Amniotic stem cell (primary cell): ENCODE results near the gene CCDC159.
"Not testable (repeated sequence)": the region's sequence is repeated elsewhere in the genome, so short reads cannot be mapped to it uniquely, and the experiment has no call there.

Source experiments
- DNase-seq: peaks from one replicate; lab custom pipeline; 2025; lab: John Stamatoyannopoulos, UW

Gene CCDC159, protein sequence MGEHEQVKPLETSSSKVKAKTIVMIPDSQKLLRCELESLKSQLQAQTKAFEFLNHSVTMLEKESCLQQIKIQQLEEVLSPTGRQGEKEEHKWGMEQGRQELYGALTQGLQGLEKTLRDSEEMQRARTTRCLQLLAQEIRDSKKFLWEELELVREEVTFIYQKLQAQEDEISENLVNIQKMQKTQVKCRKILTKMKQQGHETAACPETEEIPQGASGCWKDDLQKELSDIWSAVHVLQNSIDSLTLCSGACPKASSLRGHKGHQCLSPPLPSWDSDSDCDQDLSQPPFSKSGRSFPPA

DNA sequence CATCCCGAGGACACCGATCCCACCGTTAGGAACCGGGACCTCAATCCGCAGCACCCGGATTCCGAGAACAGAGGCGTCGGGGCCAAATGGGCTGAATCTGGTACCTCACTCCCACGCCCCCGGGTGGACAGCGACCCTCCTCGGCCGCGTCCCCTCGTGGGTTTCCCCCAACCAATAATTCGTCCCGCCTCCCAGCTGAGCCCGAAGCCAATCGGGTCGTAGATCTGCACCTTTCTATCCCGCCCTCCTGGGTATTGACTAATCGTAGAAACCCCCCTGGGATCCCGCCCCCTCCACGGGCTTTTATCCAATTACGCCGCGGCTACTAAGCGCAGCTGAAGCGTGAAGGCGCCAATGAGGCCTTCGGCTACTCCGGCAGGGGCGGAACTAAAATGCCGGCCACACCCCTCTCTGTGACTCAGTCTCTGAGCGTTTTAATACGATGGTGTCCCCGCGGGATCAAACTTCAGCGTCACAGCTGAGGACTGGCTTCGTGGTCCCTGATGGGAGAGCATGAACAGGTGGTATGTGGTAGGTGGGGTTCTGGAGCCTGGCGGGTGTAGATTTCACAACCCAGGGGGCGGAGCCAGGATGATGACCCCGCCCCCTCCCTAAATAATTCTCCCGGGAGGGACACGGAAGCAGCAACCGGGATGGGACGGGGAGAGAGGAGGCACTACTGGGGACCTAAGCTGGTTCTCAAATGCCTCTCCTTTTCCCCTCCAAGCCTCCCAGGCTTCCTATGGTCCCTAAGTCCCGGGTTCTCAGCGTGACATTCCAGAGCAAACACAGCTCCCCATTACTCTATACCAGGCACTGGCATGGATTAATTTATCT lies at the start of gene CCDC159, which contains the start of gene TMEM205:
Gene CCDC159, plus strand, starts transcription at position 416 of the 837 bp plus-strand sequence. Its CDS starts 88 bp downstream, at position 504.
Gene TMEM205, minus strand, starts transcription at position 165 of the 837 bp plus-strand sequence. CDS start 649 bp downstream, outside the sequence.
- DNase-seq, result peak; percentile 99

- no peak for DNase-seq
These were observed 46.1 kb upstream of the CCDC159 start for GRCh38 chr19:11299946-11300810.

DNA sequence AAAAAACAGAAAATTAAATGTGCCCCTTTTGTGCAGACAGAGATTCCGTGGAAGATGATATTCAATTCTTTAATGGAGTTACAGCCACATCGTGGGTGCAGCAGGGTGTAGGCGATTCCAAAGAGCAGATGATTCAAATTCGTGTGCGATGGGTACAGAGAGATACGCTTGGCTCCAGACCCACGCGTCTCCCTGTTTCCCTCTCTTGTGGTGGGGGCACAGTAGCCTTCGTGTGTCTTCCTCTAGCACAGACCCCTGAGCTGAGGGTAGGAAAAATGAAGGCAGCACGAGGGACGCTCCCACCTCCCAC lies 45.6 kb upstream of the CCDC159 start:
- DNase-seq, result no peak

- no peak for DNase-seq
These were observed 41.4 kb upstream of the CCDC159 start for GRCh38 chr19:11304936-11305335.

- DNase-seq, result no peak
These were observed 40.0 kb upstream of the CCDC159 start for GRCh38 chr19:11306337-11306736.

DNA sequence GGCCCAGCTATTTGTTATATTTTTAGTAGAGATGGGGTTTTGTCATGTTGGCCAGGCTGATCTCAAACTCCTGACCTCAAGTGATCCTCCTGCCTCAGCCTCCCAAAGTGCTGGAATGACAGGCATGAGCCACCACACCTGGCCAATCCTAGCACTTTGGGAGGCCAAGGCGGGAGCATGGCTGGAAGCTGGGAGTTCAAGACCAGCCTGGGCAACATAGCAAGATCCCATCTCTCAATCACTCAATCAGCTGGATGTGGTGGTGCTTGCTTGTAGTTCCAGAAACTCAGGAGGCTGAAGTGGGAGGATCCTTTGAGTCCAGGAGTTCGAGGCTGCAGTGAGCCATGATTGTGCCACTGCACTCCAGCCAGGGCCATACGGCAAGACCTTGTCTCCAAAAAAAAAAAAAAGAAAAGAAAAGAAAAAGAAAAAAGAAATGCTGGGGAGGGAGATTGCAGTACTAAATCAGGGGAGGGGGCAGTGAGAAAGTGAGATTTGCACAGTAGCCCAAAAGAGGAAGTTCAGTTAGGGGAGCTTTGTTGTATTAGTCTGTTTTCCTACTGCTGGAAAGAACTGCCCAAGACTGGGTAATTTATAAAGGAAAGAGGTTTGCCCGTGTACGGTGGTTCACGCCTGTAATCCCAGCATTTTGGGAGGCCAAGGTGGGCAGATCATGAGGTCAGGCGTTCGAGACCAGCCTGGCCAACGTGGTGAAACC lies 25.9 kb upstream of the CCDC159 start:
- DNase-seq, result not testable (repeated sequence)

DNA sequence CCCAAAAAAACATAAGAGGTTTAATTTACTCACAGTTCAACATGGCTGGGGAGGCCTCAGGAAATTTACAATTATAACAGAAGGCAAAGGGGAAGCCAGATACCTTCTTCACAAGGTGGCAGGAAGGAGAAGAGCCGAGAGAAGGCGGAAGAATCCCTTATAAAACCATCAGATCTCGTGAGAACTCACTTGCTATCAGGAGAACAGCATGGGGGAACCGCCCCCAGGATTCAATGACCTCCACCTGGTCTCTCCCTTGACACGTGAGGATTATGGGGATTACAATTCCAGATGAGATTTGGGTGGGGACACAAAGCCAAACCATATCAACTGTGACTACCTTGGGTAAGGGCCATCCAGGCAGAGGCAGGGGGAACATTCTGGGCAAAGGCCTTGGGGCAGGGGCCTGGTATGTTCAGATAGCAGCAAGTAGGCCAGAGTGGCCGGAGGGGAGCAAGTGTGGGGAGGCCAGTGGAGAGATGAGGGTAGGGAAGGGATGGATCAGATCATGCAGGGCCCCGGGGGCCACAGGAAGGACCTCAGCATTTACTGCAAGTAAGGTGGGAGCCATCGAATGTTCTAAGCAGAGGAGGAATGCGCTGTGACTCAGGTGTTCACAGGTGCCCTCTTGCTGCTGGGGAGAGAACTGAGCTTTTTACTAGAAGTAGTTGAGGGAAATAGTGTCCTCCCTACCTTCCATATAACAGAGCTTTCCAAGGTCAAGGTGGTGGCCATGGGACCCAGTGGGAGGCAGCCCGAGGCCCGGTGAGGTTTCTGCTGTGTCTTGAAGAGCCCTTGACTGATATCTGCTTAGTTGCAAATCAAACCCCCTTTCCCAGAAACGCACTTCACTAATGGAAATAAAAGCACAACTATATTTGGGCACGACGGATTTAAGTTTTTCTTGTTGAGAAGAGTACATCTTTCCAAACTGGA lies 24.9 kb upstream of the CCDC159 start:
- no peak for DNase-seq

- no peak for DNase-seq
These were observed 23.9 kb upstream of the CCDC159 start for GRCh38 chr19:11322269-11323024.

GRCh38 chr19:11323601-11324078 lies 22.7 kb upstream of the CCDC159 start:
- DNase-seq, result no peak

DNA sequence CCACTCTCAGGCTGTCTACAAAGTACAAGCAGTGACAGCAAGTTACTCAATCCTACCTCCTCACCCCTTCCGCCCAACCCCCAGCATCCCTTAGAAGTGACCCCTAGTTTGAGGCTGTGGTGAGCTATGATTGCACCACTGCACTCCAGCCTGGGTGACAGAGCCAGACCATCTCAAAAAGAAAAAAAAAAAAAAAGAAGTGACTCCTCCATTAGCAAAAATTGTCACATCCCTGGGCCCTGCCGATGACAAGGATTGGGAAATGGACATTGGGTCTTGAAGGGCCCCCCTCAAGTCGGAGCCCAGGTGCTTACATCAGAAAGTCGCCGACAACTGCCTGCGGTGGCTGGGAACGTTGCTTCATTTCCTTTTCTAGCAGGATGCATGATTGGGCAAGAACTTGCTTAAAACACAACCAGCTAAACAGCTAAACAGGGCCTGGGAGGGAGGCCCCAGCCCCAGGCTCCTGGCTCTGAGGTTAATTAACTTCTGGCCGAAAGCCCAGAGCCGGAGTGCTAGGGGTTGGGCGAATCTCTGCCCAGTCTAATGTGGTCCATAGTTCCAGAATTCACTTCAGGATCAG lies 22.1 kb upstream of the CCDC159 start:
- peak; percentile 83 for DNase-seq

GRCh38 chr19:11324748-11325389 lies 21.4 kb upstream of the CCDC159 start:
- DNase-seq, result no peak

GRCh38 chr19:11325544-11325943 lies 20.8 kb upstream of the CCDC159 start:
- DNase-seq, result no peak

- DNase-seq, result no peak
These were observed 16.2 kb upstream of the CCDC159 start for GRCh38 chr19:11330127-11330526.

DNA sequence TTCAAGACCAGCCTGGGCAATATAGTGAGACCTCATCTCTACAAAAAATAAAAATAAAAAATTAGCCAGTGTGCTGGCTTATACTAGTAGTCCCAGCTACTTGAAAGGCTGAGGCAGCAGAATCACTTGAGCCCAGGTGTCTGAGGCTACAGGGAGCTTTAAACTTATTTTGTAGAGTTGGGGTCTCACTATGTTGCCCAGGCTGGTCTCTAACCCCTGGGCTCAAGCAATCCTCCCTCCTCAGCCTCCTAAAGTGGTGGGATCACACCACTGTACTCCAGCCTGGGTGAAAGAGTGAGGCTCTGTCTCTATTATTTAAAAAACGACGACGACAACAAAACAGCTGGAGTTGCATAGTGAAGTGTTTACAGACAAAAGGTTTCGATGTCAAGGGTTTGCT lies 14.8 kb upstream of the CCDC159 start:
- no peak for DNase-seq

DNA sequence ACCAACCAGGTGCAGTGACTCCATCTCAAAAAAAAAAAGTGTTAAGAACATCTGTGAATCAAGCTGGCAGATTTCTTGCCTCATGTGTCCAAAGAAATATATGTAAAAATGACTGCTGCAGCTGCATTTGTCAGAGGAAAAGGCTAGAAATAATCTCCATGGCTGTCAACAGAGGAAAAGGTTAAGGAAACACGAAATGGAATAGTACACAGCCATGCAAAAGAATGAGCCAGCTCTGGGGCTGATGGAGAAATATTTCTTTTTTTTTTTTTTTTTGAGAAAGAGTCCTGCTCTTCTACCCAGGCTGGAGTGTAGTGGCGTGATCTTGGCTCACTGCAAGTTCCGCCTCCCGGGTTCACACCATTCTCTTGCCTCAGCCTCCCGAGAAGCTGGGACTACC lies 13.5 kb upstream of the CCDC159 start:
- DNase-seq, result no peak

- DNase-seq, result not testable (repeated sequence)
These were observed 12.5 kb upstream of the CCDC159 start for GRCh38 chr19:11333838-11334237.

GRCh38 chr19:11335449-11336146 lies 10.7 kb upstream of the CCDC159 start:
- DNase-seq, result no peak

DNA sequence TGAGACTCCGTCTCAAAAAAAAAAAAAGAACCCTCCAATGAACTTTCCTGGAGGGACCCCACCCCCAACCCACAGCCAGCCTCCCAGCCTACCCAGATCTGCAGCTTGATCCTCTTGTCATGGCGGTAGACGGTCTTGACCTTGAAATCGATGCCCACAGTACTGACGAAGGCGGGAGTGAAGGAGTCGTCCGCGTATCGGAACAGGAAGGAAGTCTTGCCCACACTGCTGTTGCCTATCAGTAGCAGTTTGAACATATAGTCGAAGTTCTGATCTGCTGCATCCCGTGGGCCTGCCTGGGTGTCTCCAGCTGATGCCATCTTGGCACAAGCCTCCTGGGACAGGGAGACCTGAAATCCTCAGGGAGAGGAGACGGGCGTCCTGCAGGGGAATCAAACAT lies 9.2 kb upstream of the CCDC159 start:
- DNase-seq, result no peak
